Activated gamma-delta T cell (primary cell): ENCODE data around the gene ELF3.
"Not testable (repeated sequence)": the region's sequence is repeated elsewhere in the genome, so short reads cannot be mapped to it uniquely, and the experiment has no call there.

Source experiments
- DNase-seq: peaks from one replicate; lab custom pipeline; 2025; lab: John Stamatoyannopoulos, UW

Gene ELF3

DNA sequence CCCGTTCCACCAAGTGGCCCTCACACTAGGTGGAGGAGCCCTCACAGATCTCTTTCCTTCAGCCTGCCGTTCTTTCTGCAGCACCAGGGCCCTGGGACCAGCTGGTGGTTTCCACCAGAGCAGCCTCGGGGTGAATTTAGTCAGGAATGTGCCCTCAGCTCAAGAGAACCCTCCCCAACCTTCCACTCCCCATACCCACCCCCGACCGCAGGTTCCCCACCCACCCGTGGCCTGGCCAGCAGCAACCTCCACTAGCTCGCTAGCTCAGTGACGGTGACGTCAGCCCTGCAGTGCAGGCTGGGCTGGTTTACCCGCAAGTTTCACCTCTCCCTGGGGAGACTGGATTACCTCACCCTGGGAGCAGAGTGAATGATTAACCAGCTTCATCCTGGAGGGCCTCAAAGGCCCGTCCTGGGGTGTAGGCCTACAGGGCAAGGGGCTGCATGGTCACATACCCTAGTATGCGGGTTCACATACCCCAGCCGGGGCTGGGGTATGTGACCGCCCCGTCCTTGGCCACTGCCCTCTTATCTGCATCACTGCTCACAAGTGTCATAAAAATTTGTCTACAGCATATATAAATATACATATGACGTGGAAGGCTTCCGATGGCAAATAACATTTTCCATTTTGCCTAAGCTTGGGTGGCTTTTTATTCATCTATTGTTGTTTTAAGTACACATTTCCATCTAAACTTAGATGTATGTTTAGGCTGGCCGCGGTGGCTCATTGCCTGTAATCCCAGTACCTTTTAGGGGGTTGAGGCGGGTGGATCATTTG is 24.5 kb downstream of the ELF3 start:
- no peak for DNase-seq

DNA sequence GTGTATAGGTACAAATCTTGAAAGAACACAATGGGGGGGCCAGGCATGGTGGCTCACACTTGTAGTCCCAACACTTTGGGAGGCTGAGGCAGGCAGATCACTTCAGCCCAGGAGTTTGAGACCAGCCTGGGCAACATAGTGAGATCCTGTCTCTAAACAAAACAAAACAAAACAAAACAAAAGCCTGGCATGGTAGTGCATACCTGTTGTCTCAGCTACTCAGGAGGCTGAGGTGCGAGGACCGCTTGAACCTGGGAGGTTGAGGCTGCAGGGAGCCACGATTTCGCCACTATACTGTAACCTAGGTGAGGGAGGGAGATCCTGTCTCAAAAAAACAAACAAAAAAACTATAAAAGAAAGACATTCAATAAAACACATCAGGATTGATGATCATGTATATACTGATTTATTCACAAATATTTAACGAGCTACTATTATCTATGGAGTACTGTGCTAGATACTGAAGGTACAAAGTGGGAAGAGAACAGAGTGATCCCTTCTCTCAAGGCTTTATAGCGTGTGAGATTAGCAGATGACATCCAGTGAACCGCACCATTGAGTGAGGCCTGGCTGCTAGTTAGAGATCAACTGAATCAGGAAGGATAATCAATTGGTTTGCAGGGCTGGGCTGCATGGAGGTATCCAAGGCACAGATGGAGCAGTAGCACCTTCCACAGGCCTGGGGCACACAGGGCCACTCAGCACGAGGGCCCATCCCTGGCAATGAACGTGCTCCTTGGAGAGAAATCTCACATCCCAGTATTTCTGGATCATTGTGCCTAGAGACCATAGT is 26.4 kb downstream of the ELF3 start:
- no peak for DNase-seq

DNA sequence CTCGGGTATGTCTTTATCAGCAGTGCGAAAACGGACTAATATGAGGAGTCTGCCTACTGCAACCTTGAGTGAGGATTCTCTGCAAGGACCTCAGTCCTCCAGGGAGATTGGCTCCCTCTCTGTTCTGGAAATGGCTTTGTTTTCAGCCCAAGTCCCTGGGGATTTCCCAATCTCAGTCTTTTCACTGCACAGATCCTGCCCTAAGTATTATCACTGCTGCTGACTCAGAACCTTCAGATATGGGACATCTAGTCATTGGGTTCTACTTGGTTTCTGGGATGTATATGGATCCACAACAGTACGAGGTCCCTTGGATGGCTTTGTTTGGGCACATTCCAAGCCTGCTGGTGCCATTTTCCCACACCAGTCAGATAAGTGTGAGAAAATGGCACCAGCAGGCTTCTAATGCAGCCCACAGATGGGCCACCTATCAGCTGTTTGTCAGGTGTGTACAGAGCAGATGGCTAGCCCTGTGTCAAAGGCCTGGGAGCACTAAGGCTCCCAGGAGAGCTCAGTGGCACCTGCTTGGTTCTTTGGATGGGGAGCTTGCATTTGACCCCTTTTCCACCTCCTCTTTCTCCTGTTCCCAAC is 27.4 kb downstream of the ELF3 start:
- DNase-seq: no peak

DNA sequence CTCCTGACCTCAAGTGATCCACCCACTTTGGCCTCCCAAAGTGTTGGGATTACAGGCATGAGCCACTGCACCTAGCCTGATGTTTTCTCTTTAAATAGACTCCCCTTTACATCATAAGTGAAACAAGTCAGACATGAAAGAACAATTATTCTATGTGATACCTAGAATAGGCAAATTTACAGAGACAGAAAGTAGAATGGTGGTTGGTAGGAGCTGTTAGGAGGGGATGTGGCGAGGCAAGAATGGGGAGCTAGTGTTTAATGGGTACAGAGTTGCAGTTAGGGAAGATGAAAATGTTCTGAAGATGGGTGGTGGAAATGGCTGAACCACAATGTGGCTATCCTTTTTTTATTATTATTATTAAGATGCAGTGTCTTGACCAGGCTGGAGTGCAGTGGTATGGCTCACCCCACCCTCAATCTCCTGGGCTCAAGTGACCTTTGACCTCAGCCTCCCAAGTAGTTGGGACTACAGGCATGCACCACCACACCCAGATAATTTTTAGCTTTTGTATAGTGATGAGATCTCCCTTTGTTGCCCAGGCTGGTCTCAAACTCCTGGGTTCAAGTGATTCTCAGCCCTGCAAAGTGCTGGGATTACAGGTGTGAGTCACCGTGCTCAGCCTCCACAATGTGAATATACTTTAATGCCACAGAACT is 28.4 kb downstream of the ELF3 start:
- no peak for DNase-seq

DNA sequence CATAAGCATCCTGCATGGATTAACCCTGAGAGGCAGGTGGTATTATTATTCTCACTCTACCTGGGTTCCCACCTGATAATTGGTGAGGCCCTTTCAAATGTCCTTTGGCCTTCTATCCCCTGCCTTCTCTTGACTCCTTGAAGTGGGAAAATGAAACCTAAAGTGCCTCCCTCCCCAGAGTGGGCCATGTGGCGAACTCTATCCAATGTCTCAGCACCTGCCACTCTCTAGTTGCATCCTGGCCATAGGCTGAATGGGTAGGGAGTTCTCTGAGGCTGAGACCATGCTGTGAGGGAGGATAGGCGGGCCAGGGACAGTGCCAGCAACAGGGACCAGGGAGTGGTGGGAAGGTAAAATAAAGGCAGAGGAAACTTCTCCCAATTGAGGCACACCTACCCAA is 35.3 kb downstream of the ELF3 start:
- no peak for DNase-seq

DNA sequence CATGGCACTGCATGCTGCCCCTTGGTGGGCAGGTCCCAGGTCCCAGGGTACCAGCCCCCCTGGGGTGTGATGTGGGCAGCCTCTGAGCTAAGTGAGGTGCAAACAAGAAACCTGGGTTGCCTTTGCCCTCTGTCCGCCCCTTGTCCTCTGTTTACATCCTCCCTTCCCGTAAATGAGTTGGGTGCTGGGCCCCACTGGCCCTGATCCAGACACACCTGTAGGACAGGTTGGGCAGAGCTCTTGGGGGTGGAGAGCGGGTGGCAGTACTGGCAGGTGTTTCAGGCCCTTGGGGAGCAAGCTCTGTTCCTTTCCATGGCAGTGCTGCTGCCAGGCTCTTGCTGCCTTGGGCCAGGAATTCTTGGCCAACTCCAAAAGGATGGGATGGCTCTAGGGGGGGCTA is 35.8 kb downstream of the ELF3 start:
- no peak for DNase-seq

DNA sequence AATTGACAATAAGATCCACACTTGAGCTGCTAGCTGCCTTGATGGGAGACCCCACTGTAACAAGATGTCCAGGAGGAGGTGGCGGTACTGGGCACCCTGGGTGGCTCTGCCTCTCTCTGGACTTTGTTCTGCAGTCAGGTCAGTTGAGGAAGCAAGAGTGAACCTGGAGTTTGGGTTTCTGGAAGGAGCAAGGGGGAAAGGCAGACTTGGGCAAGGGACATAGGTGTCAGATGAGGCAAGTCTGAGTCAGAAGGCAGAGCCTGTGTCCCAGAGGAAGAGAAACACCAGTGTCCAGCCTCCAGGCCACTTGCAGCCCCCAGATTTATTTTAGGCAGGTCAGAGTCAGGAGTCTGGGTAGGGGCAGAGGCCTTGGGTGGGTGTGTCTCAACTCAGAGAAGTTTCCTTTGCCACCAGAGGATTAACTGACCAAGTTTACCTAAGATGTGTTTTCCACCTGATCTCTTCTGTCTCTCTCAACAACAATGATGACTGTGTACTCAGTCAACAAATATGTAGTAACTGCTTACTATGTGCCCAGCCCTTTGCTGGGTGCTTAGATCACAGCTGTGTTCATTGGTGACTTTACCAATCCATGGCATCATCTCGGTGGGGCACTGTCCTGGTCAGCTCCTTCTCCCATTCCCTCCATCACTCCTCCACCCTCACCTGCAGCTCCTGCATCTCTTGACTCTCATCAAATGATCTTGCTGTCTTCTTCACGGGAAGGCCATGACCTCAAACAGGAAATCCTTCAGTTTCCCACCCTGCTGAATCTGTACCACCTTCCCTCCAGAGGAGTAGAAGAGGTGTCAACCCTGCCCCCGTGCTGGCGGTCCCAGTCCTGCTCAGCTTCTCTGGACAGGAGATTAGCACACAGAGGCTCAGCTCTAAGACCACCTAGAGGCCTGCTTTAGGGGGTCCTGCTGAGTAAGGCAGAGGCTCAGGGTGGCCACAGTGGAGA is 36.6 kb downstream of the ELF3 start:
- no peak for DNase-seq

DNA sequence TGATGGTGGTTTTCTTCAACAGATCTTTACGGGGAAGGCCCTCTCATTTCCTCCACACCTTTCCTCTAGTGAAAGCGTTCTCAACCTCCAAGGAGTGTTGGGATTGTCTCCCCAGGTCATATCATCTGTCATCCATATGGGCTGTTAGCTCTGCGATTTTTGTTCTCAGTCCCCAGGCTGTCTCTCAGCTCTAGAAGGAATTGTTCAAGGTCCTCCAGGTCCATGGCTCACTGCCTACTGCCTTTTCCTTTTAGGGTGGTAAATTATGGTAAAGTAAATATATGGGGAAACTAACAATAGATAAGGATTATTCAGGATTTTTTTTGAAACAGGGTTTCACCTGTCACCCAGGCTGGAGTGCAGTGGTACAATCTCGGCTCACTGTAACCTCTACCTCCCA is 37.6 kb downstream of the ELF3 start:
- no peak for DNase-seq

DNA sequence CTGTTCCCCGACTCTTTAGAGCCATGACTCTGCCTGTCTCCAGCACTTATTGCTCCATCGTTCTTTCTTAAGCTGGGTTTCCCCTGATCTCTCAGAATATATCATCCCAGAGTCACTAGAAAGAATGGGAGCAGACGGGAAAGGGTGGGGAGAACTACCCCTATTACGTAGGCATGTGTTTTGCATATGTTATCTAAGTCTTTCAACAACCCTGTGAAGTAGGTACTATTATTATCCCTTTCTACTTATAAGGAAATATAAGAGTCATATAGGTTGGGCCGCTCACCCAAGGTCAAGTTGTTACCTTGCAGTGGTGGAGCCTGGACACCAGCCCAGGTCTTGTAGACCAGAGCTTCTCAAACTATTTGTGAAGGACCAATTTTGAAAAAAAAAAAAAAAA is 38.7 kb downstream of the ELF3 start:
- no peak for DNase-seq

DNA sequence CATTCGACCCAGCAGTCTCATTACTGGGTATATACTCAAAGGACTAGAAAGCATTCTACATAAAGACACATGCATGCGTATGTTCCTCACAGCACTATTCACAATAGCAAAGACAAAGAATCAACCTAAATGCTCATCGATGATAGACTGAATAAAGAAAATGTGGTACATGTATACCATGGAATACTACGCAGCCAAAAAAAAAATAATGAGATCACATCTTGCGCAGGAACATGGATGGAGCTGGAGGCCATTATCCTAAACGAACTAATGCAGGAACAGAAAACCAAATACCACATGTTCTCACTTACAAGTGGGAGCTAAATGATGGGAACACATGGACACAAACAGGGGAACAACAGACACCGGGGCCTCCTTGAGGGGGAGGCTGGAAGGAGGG is 43.7 kb downstream of the ELF3 start:
- no peak for DNase-seq

DNA sequence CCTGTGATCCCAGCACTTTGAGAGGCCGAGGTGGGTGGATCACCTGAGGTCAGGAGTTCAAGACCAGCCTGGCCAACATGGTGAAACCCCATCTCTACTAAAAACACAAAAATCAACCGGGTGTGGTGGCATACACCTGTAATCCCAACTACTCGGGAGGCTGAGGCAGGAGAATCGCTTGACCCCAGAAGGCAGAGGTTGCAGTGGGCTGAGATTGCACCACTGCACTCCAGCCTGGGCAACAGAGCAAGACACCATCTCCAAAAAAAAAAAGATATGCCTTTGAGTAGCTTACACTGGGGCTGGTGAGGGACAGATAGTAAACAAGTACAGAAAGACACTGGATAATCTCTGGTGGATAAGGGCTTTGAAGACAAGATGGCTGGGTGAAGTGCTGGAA is 44.3 kb downstream of the ELF3 start:
- DNase-seq: not testable (repeated sequence)

DNA sequence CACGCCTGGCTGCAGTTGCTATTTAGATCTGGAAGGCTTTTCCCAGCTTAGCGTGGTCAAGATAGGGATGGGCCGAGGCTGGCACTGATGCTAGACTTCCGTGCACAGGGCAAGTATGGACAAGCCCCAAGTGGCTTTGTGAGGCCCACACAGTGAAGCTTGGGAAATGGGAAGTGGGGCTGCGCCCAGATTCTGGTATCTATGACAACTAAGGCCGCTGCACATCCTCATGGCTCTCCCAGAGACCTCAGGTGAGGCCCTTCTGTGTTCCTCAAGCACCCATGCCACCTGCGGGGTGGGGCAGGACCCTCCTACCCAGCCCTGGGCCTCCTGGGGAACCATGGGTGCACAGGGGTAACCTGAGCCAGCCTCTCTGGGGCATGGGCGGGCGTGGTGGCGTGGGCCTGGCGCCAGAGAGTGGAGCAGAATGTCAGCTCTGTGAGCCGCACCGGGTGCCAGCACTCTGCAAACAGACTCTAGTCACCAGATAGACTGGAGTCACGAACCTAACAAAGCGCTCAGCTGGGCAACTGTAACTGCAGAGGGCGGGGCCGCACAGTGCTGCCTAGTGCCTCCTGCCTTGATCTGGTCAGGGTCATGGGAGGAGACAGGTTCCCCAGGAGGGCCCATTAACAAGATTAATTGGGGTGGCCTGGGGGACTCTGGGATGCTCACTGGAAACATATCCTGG is 46.4 kb downstream of the ELF3 start:
- DNase-seq: no peak

DNA sequence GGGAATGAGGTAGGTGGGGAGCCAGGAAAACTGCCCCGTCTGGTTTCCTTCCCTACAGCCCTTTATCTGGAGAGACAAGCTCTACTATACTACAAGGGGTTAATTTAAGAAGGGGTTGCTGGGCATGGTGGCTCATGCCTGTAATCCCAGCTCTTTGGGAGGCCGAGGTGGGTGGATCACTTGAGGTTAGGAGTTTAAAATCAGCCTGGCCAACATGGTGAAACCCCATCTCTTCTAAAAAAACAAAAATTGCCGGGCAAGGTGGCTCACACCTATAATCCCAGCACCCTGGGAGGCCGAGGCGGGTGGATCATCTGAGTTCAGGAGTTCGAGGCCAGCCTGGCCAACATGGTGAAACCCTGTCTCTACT is 46.9 kb downstream of the ELF3 start:
- not testable (repeated sequence) for DNase-seq

DNA sequence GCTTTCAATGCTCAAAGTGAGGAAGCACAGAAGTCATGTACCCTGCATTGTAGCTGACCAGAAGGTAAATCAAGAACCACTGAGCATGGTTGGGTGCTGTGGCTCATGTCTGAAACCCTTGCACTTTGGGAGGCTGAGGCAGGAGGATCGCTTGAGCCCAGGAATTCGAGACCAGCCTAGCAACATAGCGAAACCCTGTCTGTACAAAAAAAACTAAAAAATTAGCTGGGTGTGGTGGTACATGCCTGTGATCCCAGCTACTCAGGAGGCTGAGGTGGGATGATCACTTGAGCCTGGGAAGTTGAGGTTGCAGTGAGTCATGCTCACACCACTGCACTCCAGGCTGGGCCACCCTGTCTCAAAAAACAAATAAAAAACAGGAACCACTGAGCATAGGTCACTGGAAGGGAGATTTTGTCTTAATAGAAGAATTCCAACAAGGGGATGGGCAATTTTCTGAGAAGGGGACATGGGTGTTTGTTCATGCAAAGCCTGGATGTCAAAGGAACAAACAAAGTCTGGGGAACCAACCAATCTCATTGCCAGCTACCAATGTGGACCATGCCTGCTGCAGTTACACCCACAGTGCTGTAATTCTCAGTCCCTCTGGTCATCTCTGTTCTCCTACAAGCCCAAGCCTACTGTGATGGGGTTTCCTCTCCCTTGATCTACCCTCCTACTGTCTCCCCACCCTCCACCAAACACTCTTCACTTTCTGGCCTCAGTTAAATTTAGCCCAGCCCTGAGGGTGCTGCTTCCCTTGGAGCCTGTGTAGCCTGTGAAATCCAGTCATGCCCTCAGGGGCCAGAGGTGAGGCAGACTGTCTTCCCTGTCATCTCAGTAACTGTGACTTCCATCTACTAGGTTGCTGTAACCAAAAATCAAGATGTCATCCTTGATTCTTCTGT is 47.9 kb downstream of the ELF3 start:
- DNase-seq: no peak

DNA sequence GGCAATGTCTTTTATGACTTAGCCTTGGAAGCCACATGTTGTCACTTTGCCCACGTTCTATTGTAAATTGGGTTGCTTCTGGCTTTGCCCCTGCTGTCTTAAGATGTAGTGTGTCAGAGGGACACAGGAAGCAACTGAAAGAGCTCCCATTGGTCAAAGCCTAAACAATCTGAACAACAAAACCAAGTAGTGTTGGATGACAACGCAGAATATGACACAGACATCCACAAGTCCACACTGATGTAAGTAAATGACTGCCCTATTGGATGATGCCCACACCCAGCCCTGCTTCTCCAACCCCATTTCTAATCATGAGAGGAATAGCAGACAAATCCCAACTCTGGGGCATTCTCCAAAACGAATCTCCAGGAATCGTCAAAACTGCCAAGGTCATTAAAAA is 50.7 kb downstream of the ELF3 start:
- DNase-seq: no peak

DNA sequence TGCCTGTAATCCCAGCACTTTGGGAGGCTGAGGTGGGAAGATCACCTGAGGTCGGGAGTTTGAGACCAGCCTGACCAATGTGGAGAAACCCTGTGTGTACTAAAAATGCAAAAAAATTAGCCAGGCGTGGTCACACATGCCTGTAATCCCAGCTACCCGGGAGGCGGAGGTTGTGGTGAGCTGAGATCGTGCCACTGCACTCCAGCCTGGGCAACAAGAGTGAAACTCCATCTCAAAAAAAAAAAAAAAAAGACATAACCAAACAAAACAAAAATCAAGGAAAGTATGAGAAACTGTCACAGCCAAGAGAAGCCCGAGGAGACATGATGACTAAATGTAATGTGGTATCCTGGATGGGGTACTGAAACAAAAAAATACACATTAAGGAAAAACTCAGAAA is 51.4 kb downstream of the ELF3 start:
- DNase-seq: not testable (repeated sequence)

DNA sequence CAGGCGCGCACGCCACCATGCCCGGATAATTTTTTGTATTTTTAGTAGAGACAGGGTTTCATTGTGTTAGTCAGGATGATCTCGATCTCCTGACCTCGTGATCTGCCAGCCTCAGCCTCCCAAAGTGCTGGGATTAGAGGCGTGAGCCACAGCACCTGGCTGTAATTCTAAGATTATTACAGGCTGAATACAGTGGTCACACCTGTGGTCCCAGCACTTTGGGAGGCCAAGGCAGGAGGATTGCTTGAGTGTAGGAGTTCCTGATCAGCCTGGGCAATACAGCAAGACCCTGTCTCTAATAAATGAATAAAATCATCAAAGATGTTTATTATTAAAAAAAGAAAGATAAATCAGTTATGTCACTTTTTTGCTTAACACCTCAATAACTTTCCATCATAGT is 52.2 kb downstream of the ELF3 start:
- not testable (repeated sequence) for DNase-seq

DNA sequence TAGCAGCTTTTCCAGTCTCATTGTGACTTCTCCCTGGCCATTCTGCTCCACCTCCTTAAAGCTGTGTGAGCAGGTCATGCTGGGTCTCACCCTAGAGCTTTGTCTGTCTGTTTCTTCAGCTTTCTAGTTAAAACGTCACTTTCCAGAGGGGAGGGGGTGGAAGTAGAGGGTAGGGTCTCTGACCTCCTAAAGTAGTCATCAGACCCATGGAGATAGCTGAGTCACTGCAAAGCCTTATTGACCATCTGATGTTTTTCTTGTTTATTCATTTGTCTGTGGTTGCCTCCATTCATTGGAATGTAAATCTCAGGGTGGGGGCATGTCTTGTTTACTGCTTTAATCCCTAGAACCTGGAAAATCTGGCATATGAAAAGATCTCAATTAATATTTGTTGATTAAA is 52.7 kb downstream of the ELF3 start:
- DNase-seq: no peak

DNA sequence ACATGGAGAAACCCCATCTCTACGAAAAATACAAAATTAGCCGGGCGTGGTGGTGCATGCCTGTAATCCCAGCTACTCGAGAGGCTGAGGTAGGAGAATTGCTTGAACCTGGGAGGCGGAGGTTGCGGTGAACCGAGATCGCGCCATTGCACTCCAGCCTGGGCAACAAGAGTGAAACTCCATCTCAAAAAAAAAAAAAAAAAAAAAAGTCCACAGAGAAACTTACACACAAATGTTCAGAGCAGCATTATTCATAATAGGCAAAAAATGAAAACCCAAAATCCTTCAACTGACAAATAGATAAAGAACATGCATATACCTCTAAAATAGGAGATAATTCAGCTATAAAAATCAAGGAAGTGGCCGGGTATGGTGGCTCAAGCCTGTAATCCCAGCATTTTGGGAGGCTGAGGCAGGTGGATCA is 54.5 kb downstream of the ELF3 start:
- not testable (repeated sequence) for DNase-seq
